Measurements from ENCODE around the gene CDH23.

DNA sequence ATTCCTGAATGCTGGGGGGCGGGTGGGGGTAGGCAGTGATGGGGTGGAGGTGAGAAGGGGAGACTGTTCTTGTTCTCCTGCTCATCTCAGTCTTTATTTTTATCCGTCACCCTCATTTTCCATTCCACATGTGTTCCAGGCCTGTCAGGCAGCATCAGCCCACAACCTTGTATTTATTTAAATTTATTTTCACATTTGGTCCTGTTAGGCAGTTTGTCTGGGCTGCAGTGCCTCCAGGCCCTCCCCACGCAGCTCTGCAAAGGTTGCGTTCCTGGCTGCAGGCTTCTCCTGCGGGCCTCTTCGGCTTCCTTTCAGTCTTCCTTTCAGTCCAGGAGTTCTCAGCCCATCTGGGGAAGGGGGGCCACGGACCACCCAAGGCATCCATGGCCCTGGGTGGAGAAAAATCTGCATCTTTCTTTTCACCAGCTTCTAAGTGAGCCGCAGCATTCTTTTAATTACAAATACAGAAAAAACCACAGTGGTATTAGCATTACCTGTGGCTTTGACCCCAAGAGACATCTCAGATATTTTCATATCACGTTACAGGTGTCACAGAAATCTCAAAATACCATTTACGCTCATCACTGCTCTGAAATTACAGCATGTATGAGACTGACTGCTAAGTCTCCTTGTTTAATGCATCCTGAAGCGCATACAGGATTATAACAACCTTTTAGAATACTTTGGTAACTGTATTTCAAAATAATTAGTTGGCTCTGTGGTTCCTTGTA, 228.9 kb downstream of the CDH23 start:
- TF ChIP-seq CTCF (IDR thresholded peaks at IDR 0.05) (no peak), POLR2A (IDR thresholded peaks at IDR 0.05) (no peak)
